Neural cell (in vitro differentiated cells): ENCODE measurements around the gene FBL.

Source experiments
- EP300 ChIP-seq: fragments of 450-650 bp; conservative IDR thresholded peaks from 2 replicates; pipeline ENCODE4 v1.6.1; 2014; ENCODE audit warnings: antibody characterized with exemption, mild to moderate bottlenecking, moderate library complexity; ENCODE audit not compliant: poor library complexity, severe bottlenecking
- EZH2 ChIP-seq: fragments of 200-600, 300-800 bp; shearing (Covaris generic), sonication (generic); IDR thresholded peaks from 2 replicates; pipeline ENCODE4 v1.6.1; 2014; ENCODE audit warnings: antibody characterized with exemption, low read length, borderline replicate concordance, mild to moderate bottlenecking; ENCODE audit not compliant: insufficient read depth, poor library complexity, severe bottlenecking
- MXI1 ChIP-seq: fragments of 450-650 bp; conservative IDR thresholded peaks from 2 replicates; pipeline ENCODE4 v1.6.1; 2014; ENCODE audit warnings: antibody characterized with exemption, mild to moderate bottlenecking; ENCODE audit not compliant: poor library complexity, severe bottlenecking
- POLR2AphosphoS5 ChIP-seq: IDR thresholded peaks from 2 replicates; pipeline ENCODE4 v1.6.1; 2012
- RAD21 ChIP-seq: fragments of 450-650 bp; conservative IDR thresholded peaks from 2 replicates; pipeline ENCODE4 v1.6.1; 2014; ENCODE audit warnings: antibody characterized with exemption, mild to moderate bottlenecking, moderate library complexity
- SMC3 ChIP-seq: fragments of 450-650 bp; conservative IDR thresholded peaks from 2 replicates; pipeline ENCODE4 v1.6.1; 2014; ENCODE audit warnings: antibody characterized with exemption, mild to moderate bottlenecking, moderate library complexity; ENCODE audit not compliant: poor library complexity
- TAF1 ChIP-seq: IDR thresholded peaks from 2 replicates; pipeline ENCODE4 v1.6.1; 2012; ENCODE audit warnings: low read depth
- TF ChIP-seq, protein P1 (sequence below): fragments of 450-650 bp; IDR thresholded peaks from 2 replicates; pipeline ENCODE4 v1.5.1; 2014; ENCODE audit warnings: antibody characterized with exemption, mild to moderate bottlenecking, moderate library complexity; ENCODE audit not compliant: poor library complexity, severe bottlenecking
- TF ChIP-seq, protein P2 (sequence below): IDR thresholded peaks from 2 replicates; pipeline ENCODE4 v1.6.1; 2012; ENCODE audit warnings: borderline replicate concordance

DNA sequence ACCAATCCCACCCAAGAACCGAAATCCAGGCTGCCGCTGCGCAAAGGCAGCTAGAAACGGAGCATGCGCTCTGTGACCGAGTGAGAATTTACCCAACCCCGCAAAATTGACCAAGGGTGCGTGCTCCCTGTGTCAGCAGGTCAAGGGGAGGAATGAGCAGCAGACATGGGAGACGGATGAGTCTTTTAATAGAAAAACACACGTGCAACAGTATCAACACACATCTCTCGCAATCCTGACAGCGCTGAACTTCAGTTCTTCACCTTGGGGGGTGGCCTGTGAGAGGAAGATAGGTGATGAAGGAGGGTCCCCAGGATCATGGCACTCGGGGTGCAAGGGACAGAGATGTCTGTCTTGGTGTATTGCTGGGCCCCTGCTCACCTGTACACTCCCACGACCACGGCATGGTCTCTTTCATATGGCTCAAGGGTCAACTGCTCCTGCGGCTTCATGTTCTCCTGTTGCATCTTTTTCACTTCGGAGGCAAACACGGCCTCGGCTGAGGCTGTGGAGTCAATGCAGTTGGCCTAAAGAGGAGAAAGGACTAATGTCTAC lies 11.8 kb downstream of the FBL start:
- TF ChIP-seq, protein P1, sequence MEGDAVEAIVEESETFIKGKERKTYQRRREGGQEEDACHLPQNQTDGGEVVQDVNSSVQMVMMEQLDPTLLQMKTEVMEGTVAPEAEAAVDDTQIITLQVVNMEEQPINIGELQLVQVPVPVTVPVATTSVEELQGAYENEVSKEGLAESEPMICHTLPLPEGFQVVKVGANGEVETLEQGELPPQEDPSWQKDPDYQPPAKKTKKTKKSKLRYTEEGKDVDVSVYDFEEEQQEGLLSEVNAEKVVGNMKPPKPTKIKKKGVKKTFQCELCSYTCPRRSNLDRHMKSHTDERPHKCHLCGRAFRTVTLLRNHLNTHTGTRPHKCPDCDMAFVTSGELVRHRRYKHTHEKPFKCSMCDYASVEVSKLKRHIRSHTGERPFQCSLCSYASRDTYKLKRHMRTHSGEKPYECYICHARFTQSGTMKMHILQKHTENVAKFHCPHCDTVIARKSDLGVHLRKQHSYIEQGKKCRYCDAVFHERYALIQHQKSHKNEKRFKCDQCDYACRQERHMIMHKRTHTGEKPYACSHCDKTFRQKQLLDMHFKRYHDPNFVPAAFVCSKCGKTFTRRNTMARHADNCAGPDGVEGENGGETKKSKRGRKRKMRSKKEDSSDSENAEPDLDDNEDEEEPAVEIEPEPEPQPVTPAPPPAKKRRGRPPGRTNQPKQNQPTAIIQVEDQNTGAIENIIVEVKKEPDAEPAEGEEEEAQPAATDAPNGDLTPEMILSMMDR: no peak
- TF ChIP-seq SMC3 (no peak), EP300 (no peak), TAF1 (no peak), EZH2 (no peak), POLR2AphosphoS5 (no peak), MXI1 (no peak), RAD21 (no peak)
- TF ChIP-seq, protein P2, sequence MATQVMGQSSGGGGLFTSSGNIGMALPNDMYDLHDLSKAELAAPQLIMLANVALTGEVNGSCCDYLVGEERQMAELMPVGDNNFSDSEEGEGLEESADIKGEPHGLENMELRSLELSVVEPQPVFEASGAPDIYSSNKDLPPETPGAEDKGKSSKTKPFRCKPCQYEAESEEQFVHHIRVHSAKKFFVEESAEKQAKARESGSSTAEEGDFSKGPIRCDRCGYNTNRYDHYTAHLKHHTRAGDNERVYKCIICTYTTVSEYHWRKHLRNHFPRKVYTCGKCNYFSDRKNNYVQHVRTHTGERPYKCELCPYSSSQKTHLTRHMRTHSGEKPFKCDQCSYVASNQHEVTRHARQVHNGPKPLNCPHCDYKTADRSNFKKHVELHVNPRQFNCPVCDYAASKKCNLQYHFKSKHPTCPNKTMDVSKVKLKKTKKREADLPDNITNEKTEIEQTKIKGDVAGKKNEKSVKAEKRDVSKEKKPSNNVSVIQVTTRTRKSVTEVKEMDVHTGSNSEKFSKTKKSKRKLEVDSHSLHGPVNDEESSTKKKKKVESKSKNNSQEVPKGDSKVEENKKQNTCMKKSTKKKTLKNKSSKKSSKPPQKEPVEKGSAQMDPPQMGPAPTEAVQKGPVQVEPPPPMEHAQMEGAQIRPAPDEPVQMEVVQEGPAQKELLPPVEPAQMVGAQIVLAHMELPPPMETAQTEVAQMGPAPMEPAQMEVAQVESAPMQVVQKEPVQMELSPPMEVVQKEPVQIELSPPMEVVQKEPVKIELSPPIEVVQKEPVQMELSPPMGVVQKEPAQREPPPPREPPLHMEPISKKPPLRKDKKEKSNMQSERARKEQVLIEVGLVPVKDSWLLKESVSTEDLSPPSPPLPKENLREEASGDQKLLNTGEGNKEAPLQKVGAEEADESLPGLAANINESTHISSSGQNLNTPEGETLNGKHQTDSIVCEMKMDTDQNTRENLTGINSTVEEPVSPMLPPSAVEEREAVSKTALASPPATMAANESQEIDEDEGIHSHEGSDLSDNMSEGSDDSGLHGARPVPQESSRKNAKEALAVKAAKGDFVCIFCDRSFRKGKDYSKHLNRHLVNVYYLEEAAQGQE: no peak
